PC-3 (cell line): ENCODE results near the gene SUMO3. TPM values are rescaled to one million over a fixed set of nuclear protein-coding genes. Genes with fewer than 3 reads are reported as not detected.
A peak's percentile ranks its signal among the peaks of the same experiment; 100 is the strongest.

Experiments
- ATAC-seq: fragments of 200-7000 bp; cut with Tn5 transposase; 2 replicates; pipeline ENCODE4 v1.9.1; 2020; ENCODE audit warnings: mild to moderate bottlenecking, moderate library complexity
- BruUV-seq: library from RNA; stranded (reverse); fragments of 400-500 nt; replicated peaks from 2 replicates; lab custom pipeline; 2021; lab: Mats Ljungman, UMichigan
- CTCF ChIA-PET: fragments of 300-600 bp; sonication (Branson Sonifier 250); formaldehyde crosslinking; loops from one replicate; lab custom pipeline; 2022; ENCODE audit warnings: antibody characterized with exemption; lab: Charles Lee
- POLR2A ChIA-PET: fragments of 300-600 bp; sonication (Branson Sonifier 250); formaldehyde crosslinking; loops from one replicate; lab custom pipeline; 2022; ENCODE audit warnings: antibody characterized with exemption; ENCODE audit not compliant: unreplicated experiment; lab: Charles Lee
- DNase-seq: peaks from one replicate; pipeline ENCODE4 v3.0.0-alpha.2; 2015
- H2AFZ ChIP-seq: fragments of 300-600 bp; sonication (generic); 2 replicates; pipeline ENCODE4 v1.6.0; 2016; ENCODE audit warnings: antibody characterized with exemption, low read length
- H3F3A ChIP-seq: fragments of 300-600 bp; sonication (generic); one replicate; pipeline ENCODE4 v1.6.0; 2017; ENCODE audit warnings: antibody characterized with exemption, low read length, control low read depth, mild to moderate bottlenecking; ENCODE audit not compliant: unreplicated experiment
- H3K27ac ChIP-seq: fragments of 300-600 bp; sonication (generic); 2 replicates; pipeline ENCODE4 v1.5.1; 2016; ENCODE audit warnings: mild to moderate bottlenecking, low read length
- H3K27me3 ChIP-seq: fragments of 300-600 bp; sonication (generic); 2 replicates; pipeline ENCODE4 v1.6.1; 2016; ENCODE audit warnings: low read length, mixed read lengths
- H3K36me3 ChIP-seq: fragments of 300-600 bp; sonication (generic); 2 replicates; pipeline ENCODE4 v1.6.1; 2016; ENCODE audit warnings: low read depth, mixed run types, low read length, mixed read lengths
- H3K4me1 ChIP-seq: fragments of 300-600 bp; sonication (generic); 2 replicates; pipeline ENCODE4 v1.5.1; 2016; ENCODE audit warnings: low read length; ENCODE audit not compliant: insufficient read depth
- H3K4me2 ChIP-seq: fragments of 300-600 bp; sonication (generic); 2 replicates; pipeline ENCODE4 v1.6.0; 2016; ENCODE audit warnings: low read length
- H3K4me3 ChIP-seq: fragments of 300-600 bp; sonication (generic); 2 replicates; pipeline ENCODE4 v1.5.1; 2016; ENCODE audit warnings: mild to moderate bottlenecking, low read length, mixed read lengths
- H3K79me2 ChIP-seq: fragments of 300-600 bp; sonication (generic); 2 replicates; pipeline ENCODE4 v1.6.1; 2017; ENCODE audit warnings: low read length, mixed read lengths
- H3K9ac ChIP-seq: fragments of 300-600 bp; sonication (generic); 2 replicates; pipeline ENCODE4 v1.6.0; 2016; ENCODE audit warnings: mild to moderate bottlenecking, low read length
- H3K9me2 ChIP-seq: fragments of 300-600 bp; sonication (generic); replicated peaks from 2 replicates; pipeline ENCODE4 v1.6.1; 2016; ENCODE audit warnings: mixed run types, low read length, mixed read lengths
- H3K9me3 ChIP-seq: fragments of 300-600 bp; sonication (generic); 2 replicates; pipeline ENCODE4 v1.6.1; 2016; ENCODE audit warnings: low read length, mixed read lengths
- H4K20me1 ChIP-seq: fragments of 300-600 bp; sonication (generic); 2 replicates; pipeline ENCODE4 v1.6.1; 2016; ENCODE audit warnings: low read length, mixed read lengths
- EZH2 ChIP-seq: fragments of 300-600 bp; sonication (generic); IDR thresholded peaks from one replicate; pipeline ENCODE4 v1.6.1; 2017; ENCODE audit warnings: antibody characterized with exemption, mild to moderate bottlenecking, low read length; ENCODE audit not compliant: unreplicated experiment
- EZH2phosphoT487 ChIP-seq: fragments of 300-600 bp; sonication (generic); IDR thresholded peaks from 2 replicates; pipeline ENCODE4 v1.6.1; 2018; ENCODE audit warnings: mild to moderate bottlenecking, antibody characterized with exemption, low read length, borderline replicate concordance
- intact Hi-C: fragments of 100-400 bp; cut with micrococcal nuclease; formaldehyde crosslinking; loops from 2 replicates; pipeline ENCODE4 v1.9.0; 2023
- total RNA-seq: library from RNA; depleted of rRNA; stranded (reverse); fragments of >200 nt; gene quantifications from 2 replicates; pipeline ENCODE4 v1.2.3, GENCODE V29; 2014
- TF ChIP-seq, protein P1 (sequence below): fragments of 300-600 bp; sonication (generic); conservative IDR thresholded peaks from 2 replicates; pipeline ENCODE4 v1.5.1; 2017; ENCODE audit warnings: antibody characterized with exemption, low read depth, mild to moderate bottlenecking, low read length

The SUMO3 gene
- total RNA-seq, 1 experiment from 2014 or later: 242 TPM

DNA sequence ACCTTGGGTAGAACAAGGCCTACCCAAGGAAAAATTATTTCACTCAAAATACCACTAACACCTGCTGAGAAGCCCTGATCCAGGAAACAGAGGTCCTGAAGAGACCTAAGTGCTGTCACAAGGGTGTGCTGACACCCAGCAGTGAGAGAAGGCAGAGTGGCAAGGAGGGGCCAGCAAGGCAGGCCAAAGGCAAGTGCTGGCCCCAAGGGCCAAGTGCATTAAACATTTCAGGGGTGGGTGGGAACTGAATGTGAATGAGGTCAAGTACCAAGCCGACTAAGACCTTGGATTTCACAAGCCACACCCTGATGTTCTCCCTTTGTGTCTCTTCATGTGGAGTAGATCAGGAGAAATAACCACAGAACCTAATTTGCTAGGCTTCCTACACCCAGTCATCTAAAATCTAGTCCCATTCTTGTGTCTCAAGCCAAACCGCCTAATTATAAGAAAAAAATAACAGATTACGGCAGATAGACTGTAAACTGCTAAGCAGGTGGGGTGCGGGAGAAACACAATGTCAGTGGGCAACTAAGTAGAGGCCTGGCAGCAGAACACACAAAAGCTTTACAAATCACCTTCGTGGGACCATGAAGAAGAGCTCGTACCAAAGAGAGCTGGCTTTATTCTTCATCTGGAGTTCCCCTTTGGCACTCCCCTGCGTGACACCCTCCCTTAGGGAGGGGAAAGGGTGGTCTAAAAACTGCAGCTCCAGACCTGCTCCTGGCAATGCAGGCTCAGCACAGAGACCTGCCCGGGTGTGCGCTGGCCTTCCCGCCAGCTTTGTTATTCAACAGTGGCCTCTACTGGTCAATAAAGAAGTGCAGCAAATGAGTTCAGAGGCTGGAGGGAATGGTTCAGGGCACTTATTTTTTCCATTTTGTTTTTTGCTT lies 24.9 kb downstream of the SUMO3 start:
- peaks cover 48% of the 10 kb centered on the region; the same call in 1 of the 2 replicates for H3K36me3 ChIP-seq
- no peak overlapping the region for H3K27ac ChIP-seq
- CTCF ChIA-PET: interaction anchor here (0.5 to 1.5 kb wide), 11 partner anchors 10 to 364 kb away, joined by 3 to 20 read pairs (median 3); no protein-coding TSS in a partner anchor
- H3F3A ChIP-seq: no peaks in the 10 kb centered on the region
- peaks cover 51% of the 10 kb centered on the region for H4K20me1 ChIP-seq
- 0 out of 2 replicates have a peak overlapping the region, but pooled peaks have one; percentile 19 for H3K4me2 ChIP-seq
- no peak overlapping the region for H3K4me3 ChIP-seq
- TF ChIP-seq, protein P1, sequence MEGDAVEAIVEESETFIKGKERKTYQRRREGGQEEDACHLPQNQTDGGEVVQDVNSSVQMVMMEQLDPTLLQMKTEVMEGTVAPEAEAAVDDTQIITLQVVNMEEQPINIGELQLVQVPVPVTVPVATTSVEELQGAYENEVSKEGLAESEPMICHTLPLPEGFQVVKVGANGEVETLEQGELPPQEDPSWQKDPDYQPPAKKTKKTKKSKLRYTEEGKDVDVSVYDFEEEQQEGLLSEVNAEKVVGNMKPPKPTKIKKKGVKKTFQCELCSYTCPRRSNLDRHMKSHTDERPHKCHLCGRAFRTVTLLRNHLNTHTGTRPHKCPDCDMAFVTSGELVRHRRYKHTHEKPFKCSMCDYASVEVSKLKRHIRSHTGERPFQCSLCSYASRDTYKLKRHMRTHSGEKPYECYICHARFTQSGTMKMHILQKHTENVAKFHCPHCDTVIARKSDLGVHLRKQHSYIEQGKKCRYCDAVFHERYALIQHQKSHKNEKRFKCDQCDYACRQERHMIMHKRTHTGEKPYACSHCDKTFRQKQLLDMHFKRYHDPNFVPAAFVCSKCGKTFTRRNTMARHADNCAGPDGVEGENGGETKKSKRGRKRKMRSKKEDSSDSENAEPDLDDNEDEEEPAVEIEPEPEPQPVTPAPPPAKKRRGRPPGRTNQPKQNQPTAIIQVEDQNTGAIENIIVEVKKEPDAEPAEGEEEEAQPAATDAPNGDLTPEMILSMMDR: peak; percentile 90
- no peak for TF ChIP-seq EZH2phosphoT487
- no peak overlapping the region for H2AFZ ChIP-seq
- ATAC-seq (peak; percentile 97), DNase-seq (peak; percentile 83)
- POLR2A ChIA-PET: no interaction called here
- BruUV-seq: no TSS peak
- peaks cover 10% of the 10 kb centered on the region; the same call in 1 of the 2 replicates for H3K4me1 ChIP-seq
- H3K9me3 ChIP-seq: no peaks in the 10 kb centered on the region
- H3K79me2 ChIP-seq: peaks cover 98% of the 10 kb centered on the region
- H3K9me2 ChIP-seq: no peaks in the 10 kb centered on the region
- H3K27me3 ChIP-seq: no peaks in the 10 kb centered on the region
- intact Hi-C loops: loop anchor here (1.0 to 10.0 kb wide), 3 partner anchors 175 to 332 kb away; no protein-coding TSS in a partner anchor
- H3K9ac ChIP-seq: no peak overlapping the region

DNA sequence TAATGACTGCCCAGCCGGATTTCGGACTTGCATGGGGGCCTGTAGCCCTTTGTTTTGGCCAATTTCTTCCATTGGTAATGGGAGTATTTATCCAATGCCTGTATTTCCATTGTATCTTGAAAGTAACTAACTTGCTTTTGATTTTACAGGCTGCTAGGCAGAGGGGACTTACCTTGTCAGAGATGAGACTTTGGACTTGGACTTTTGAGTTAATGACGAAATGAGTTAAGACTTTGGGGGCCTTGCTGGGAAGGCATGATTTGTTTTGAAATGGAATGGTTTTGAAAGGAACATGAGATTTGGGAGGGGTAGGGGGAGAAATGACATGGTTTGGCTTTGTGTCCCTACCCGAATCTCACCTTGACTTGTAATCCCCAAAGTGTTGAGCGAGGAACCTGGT lies 25.9 kb downstream of the SUMO3 start:
- Histone ChIP-seq H3K9me2 (no peaks in the 10 kb centered on the region), H3K4me2 (no peak overlapping the region), H3F3A (no peaks in the 10 kb centered on the region), H3K27ac (no peak overlapping the region), H3K9me3 (no peaks in the 10 kb centered on the region), H2AFZ (no peak overlapping the region), H3K79me2 (peaks cover 98% of the 10 kb centered on the region), H3K4me3 (no peak overlapping the region), H4K20me1 (peaks cover 49% of the 10 kb centered on the region), H3K36me3 (peaks cover 51% of the 10 kb centered on the region; the same call in 1 of the 2 replicates), H3K4me1 (peaks cover 10% of the 10 kb centered on the region; the same call in 1 of the 2 replicates), H3K9ac (no peak overlapping the region), H3K27me3 (no peaks in the 10 kb centered on the region)
- CTCF ChIA-PET: no interaction called here
- DNase-seq (no peak), ATAC-seq (no peak)
- POLR2A ChIA-PET: no interaction called here
- no TSS peak for BruUV-seq
- TF ChIP-seq EZH2: no peak
- no peak for TF ChIP-seq EZH2phosphoT487
- TF ChIP-seq, protein P1: no peak
- intact Hi-C loops: loop anchor here (10.0 kb wide), 1 partner anchor 333 kb away; no protein-coding TSS in a partner anchor

DNA sequence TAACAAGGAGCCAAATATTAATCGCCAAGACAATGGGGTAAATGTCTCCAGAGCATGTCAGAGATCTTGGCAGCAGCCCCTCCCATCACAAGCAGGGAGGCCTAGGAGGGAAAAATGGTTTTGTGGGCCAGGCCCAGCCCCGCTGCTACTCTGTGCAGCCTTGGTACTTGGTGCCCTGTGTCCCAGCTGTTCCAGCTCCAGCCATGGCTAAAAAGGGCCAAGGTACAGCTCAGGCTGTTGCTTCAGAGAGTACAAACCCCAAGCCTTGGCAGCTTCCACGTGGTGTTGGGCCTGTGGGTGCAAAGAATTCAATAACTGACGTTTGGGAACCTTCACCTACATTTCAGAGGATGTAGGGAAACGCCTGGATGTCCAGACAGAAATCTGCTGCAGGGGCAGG lies 26.6 kb downstream of the SUMO3 start:
- H2AFZ ChIP-seq: no peak overlapping the region
- H3K36me3 ChIP-seq: peaks cover 49% of the 10 kb centered on the region
- H3K9me2 ChIP-seq: no peaks in the 10 kb centered on the region
- peaks cover 98% of the 10 kb centered on the region for H3K79me2 ChIP-seq
- TF ChIP-seq, protein P1: no peak
- TF ChIP-seq EZH2phosphoT487: no peak
- TF ChIP-seq EZH2: no peak
- no peaks in the 10 kb centered on the region for H3K27me3 ChIP-seq
- DNase-seq: no peak
- no peaks in the 10 kb centered on the region for H3F3A ChIP-seq
- H3K9ac ChIP-seq: no peak overlapping the region
- peaks cover 47% of the 10 kb centered on the region for H4K20me1 ChIP-seq
- no peaks in the 10 kb centered on the region for H3K9me3 ChIP-seq
- H3K4me2 ChIP-seq: no peak overlapping the region
- no TSS peak for BruUV-seq
- no peak overlapping the region for H3K4me3 ChIP-seq
- peaks cover 13% of the 10 kb centered on the region for H3K4me1 ChIP-seq
- intact Hi-C loops: loop anchor here (10.0 kb wide), 1 partner anchor 334 kb away; no protein-coding TSS in a partner anchor
- H3K27ac ChIP-seq: no peak overlapping the region
- POLR2A ChIA-PET: no interaction called here
- CTCF ChIA-PET: no interaction called here
- no peak for ATAC-seq
